Measurements from ENCODE around the gene SLC25A18.
"Not testable (repeated sequence)": the region's sequence is repeated elsewhere in the genome, so short reads cannot be mapped to it uniquely, and the experiment has no call there.

Gene SLC25A18, protein sequence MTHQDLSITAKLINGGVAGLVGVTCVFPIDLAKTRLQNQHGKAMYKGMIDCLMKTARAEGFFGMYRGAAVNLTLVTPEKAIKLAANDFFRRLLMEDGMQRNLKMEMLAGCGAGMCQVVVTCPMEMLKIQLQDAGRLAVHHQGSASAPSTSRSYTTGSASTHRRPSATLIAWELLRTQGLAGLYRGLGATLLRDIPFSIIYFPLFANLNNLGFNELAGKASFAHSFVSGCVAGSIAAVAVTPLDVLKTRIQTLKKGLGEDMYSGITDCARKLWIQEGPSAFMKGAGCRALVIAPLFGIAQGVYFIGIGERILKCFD

GRCh38 chr22:17562906-17563870 lies at the start of gene SLC25A18:
SLC25A18 (plus strand) TSS chr22:17563498; CDS start chr22:17579945, 16,447 bp downstream.
- Histone ChIP-seq H3K36me3 (ENCODE audit: insufficient read depth, low read length) (no peaks in the 10 kb centered on the region), H3K27ac (no peak within 1 kb of the TSS), H3K4me3 (no peak within 1 kb of the TSS), H3K9ac (ENCODE audit: insufficient read length) (no peak within 1 kb of the TSS), H3K9me3 (ENCODE audit: low read depth, low read length) (no peaks in the 10 kb centered on the region)
- TF ChIP-seq FOXP2 (optimal IDR thresholded peaks at IDR 0.05; ENCODE audit: control extremely low read depth, extremely low read length, insufficient read depth) (no peak), EZH2 (IDR thresholded peaks at IDR 0.05) (no peak), POLR2AphosphoS5 (IDR thresholded peaks at IDR 0.05; ENCODE audit: borderline replicate concordance, low read depth, low read length) (no peak)
- DNase-seq (ENCODE audit: low read depth, low spot score): no peak

GRCh38 chr22:17513612-17514011 lies 49.7 kb upstream of the SLC25A18 start:
- TF ChIP-seq EZH2 (IDR thresholded peaks at IDR 0.05) (no peak), POLR2AphosphoS5 (IDR thresholded peaks at IDR 0.05; ENCODE audit: borderline replicate concordance, low read depth, low read length) (no peak), FOXP2 (optimal IDR thresholded peaks at IDR 0.05; ENCODE audit: control extremely low read depth, extremely low read length, insufficient read depth) (no peak)
- no peak for DNase-seq (ENCODE audit: low read depth, low spot score)
- Histone ChIP-seq H3K36me3 (ENCODE audit: insufficient read depth, low read length) (no peaks in the 10 kb centered on the region), H3K27ac (no peak overlapping the region), H3K9me3 (ENCODE audit: low read depth, low read length) (no peaks in the 10 kb centered on the region), H3K9ac (ENCODE audit: insufficient read length) (no peak overlapping the region), H3K4me3 (no peak overlapping the region)

GRCh38 chr22:17514084-17514483 lies 49.2 kb upstream of the SLC25A18 start:
- TF ChIP-seq POLR2AphosphoS5 (IDR thresholded peaks at IDR 0.05; ENCODE audit: borderline replicate concordance, low read depth, low read length): no peak
- no peaks in the 10 kb centered on the region for H3K36me3 ChIP-seq (ENCODE audit: insufficient read depth, low read length)
- no peak for DNase-seq (ENCODE audit: low read depth, low spot score)
- H3K9ac ChIP-seq (ENCODE audit: insufficient read length): no peak overlapping the region
- H3K27ac ChIP-seq: no peak overlapping the region
- no peaks in the 10 kb centered on the region for H3K9me3 ChIP-seq (ENCODE audit: low read depth, low read length)
- no peak overlapping the region for H3K4me3 ChIP-seq

DNA sequence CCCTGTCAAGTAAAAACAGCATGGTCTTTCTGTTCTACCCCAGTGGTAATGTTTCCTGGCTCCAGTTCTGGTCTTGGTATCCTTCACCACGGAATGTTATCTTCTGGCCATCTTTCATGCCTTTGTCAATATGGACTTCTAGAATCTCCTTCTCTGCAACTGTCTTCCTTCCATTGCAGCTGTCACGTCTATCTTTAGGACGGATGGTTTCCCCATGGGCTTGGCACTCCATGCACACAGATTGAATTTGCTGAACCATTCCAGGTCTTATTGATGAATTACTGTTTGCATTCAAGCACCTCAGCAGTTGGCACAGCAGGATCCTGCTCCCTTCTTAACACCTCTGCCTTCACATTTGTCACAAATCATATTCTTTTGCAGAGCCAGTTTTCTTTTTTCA lies 44.9 kb upstream of the SLC25A18 start:
- TF ChIP-seq POLR2AphosphoS5 (IDR thresholded peaks at IDR 0.05; ENCODE audit: borderline replicate concordance, low read depth, low read length) (no peak), FOXP2 (optimal IDR thresholded peaks at IDR 0.05; ENCODE audit: control extremely low read depth, extremely low read length, insufficient read depth) (no peak), EZH2 (IDR thresholded peaks at IDR 0.05) (no peak)
- H3K4me3 ChIP-seq: no peak overlapping the region
- no peak for DNase-seq (ENCODE audit: low read depth, low spot score)
- H3K36me3 ChIP-seq (ENCODE audit: insufficient read depth, low read length): no peaks in the 10 kb centered on the region
- no peaks in the 10 kb centered on the region for H3K9me3 ChIP-seq (ENCODE audit: low read depth, low read length)
- no peak overlapping the region for H3K9ac ChIP-seq (ENCODE audit: insufficient read length)
- no peak overlapping the region for H3K27ac ChIP-seq

GRCh38 chr22:17521971-17522370 lies 41.3 kb upstream of the SLC25A18 start:
- not testable (repeated sequence) for H3K4me3 ChIP-seq; H3K9ac ChIP-seq (ENCODE audit: insufficient read length); H3K27ac ChIP-seq; H3K9me3 ChIP-seq (ENCODE audit: low read depth, low read length); DNase-seq (ENCODE audit: low read depth, low spot score); H3K36me3 ChIP-seq (ENCODE audit: insufficient read depth, low read length)

DNA sequence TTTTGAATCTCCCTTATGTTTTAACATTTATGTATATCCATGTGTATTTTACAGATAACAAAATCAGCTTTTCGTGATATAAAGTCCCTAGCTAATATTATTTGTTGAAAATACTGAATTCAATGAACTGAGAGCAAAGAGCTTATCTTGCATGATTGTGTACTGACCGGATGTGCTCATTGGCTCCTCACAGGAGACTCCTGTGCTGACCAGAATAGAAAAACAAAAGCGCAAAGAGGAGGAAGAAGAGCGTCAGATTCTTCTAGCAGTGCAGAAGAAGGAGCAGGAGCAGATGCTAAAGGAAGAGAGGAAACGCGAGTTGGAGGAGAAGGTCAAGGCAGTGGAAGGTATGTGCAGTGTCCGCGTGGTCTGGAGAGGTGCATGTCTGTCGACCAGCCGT lies 39.4 kb upstream of the SLC25A18 start:
- H3K4me3 ChIP-seq: no peak overlapping the region
- H3K36me3 ChIP-seq (ENCODE audit: insufficient read depth, low read length): no peaks in the 10 kb centered on the region
- TF ChIP-seq POLR2AphosphoS5 (IDR thresholded peaks at IDR 0.05; ENCODE audit: borderline replicate concordance, low read depth, low read length) (no peak), EZH2 (IDR thresholded peaks at IDR 0.05) (no peak), FOXP2 (optimal IDR thresholded peaks at IDR 0.05; ENCODE audit: control extremely low read depth, extremely low read length, insufficient read depth) (no peak)
- H3K27ac ChIP-seq: no peak overlapping the region
- H3K9ac ChIP-seq (ENCODE audit: insufficient read length): no peak overlapping the region
- no peak for DNase-seq (ENCODE audit: low read depth, low spot score)
- no peaks in the 10 kb centered on the region for H3K9me3 ChIP-seq (ENCODE audit: low read depth, low read length)

DNA sequence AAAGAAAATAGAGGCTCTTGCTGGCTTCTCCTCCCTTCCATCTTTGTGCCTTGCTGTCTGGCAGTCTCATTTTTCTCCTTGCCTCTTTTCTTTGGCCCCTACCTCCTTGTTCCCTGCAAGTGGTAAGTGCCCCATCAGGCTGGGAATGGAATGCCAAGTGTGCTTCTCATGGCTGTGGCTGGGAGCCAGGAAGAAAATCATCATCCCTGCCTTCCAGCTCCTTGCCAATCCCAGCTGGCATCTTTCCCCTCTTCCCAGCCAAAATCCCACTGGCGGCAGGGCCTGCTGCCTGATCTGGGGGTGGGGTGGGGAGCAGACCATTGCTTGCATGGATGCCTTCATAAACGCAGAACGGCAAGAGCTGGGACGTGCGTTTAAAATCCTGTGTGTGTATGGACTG lies 27.0 kb upstream of the SLC25A18 start:
- H3K27ac ChIP-seq: no peak overlapping the region
- DNase-seq (ENCODE audit: low read depth, low spot score): no peak
- H3K9ac ChIP-seq (ENCODE audit: insufficient read length): no peak overlapping the region
- TF ChIP-seq POLR2AphosphoS5 (IDR thresholded peaks at IDR 0.05; ENCODE audit: borderline replicate concordance, low read depth, low read length): no peak
- TF ChIP-seq FOXP2 (optimal IDR thresholded peaks at IDR 0.05; ENCODE audit: control extremely low read depth, extremely low read length, insufficient read depth): no peak
- TF ChIP-seq EZH2 (IDR thresholded peaks at IDR 0.05): no peak
- H3K9me3 ChIP-seq (ENCODE audit: low read depth, low read length): no peaks in the 10 kb centered on the region
- H3K36me3 ChIP-seq (ENCODE audit: insufficient read depth, low read length): no peaks in the 10 kb centered on the region
- H3K4me3 ChIP-seq: no peak overlapping the region

DNA sequence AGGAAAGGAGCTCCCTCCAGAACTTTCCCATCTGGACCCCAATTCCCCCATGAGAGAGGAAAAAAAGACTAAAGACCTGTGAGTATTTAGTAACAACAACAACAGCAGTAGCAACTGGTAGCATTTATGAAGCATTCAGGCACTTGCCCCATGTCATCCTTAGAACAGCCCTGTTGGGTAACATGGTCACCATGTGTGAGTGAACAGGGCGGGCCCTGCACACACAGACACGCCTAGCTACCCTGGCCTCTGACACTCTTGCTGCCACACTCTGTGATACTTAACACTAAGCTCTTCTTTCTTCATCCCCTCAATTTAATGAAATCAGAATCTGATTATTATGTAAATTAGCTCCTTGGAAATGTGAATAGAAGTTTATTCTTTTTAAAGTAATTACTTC lies 26.1 kb upstream of the SLC25A18 start:
- H3K27ac ChIP-seq: no peak overlapping the region
- DNase-seq (ENCODE audit: low read depth, low spot score): no peak
- no peaks in the 10 kb centered on the region; the same call in 1 of the 2 replicates for H3K36me3 ChIP-seq (ENCODE audit: insufficient read depth, low read length)
- H3K4me3 ChIP-seq: no peak overlapping the region
- no peaks in the 10 kb centered on the region for H3K9me3 ChIP-seq (ENCODE audit: low read depth, low read length)
- no peak overlapping the region for H3K9ac ChIP-seq (ENCODE audit: insufficient read length)
- no peak for TF ChIP-seq FOXP2 (optimal IDR thresholded peaks at IDR 0.05; ENCODE audit: control extremely low read depth, extremely low read length, insufficient read depth)
- no peak for TF ChIP-seq EZH2 (IDR thresholded peaks at IDR 0.05)
- no peak for TF ChIP-seq POLR2AphosphoS5 (IDR thresholded peaks at IDR 0.05; ENCODE audit: borderline replicate concordance, low read depth, low read length)
